Measurements from ENCODE around the gene COLQ.

DNA sequence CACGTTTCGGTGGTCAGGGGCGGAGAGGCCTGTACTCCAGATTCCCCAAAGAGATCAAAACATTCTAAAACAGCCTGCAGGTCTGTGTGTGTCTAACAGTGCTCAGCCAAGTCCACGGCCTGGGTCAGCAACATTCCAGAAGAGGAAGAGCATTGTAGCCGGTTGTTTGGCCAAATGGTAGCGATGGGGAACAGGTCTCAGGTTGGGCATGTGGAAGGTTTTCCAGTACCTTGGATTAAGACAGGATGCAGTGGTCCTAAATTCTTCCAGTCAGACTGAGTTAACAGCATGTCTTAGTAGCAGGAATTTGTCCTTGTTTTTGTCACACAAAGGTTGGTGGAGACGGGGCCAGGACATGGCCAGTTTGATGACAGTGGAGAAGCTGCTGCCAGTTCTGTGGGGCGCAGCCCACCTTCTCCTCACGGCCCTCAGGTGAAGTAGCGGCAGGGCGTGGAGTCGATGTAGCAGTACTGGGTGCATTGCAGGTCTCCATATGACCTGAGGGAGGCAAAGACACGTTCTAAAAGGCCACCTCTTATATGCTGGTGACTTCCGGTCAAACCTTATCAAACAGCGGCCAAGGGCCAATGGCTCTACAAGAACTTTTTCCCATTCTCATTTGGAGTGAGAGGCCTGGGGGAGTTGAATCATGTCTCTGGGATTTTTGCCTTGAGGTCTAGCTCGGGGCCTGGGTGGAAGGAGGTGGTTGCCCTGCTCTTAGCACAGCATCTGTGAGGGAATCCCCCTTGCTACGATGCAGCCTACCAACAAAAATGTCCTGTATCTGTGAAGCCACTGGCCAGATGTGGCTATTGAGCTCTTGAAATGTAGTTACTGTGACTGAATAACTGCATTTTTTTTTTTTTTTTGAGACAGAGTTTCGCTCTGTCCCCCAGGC is 70.0 kb downstream of the COLQ start:
- no peak for TF ChIP-seq EGR1 (IDR thresholded peaks at IDR 0.05; ENCODE audit: low read depth)
- no peak for TF ChIP-seq POLR2A (IDR thresholded peaks at IDR 0.05; ENCODE audit: borderline replicate concordance, extremely low read depth, insufficient read depth, insufficient read length)
- no peak for TF ChIP-seq REST (IDR thresholded peaks at IDR 0.05; ENCODE audit: low read depth)
- no peak for TF ChIP-seq CTCF (IDR thresholded peaks at IDR 0.05 in 2 of 3, conservative IDR thresholded peaks at IDR 0.05 in 1 of 3; ENCODE audit: borderline replicate concordance in 1 of 3, insufficient read depth in 1 of 3, low read depth in 2 of 3, low read length in 2 of 3)
- TF ChIP-seq POLR2AphosphoS5 (IDR thresholded peaks at IDR 0.05; ENCODE audit: low read depth, low read length) = no peak
- no peak for TF ChIP-seq ELF1 (IDR thresholded peaks at IDR 0.05; ENCODE audit: borderline replicate concordance, low read depth)
- no peak for TF ChIP-seq EZH2 (IDR thresholded peaks at IDR 0.05)
